ENCODE results near the gene KRT26.
"Not testable (repeated sequence)": the region's sequence is repeated elsewhere in the genome, so short reads cannot be mapped to it uniquely, and the experiment has no call there.

The KRT26 gene

GRCh38 chr17:40795019-40795667, 23.1 kb upstream of the KRT26 start:
- no peak overlapping the region for H3K4me3 ChIP-seq (ENCODE audit: low read depth, low read length)

- H3K4me3 ChIP-seq (ENCODE audit: low read depth, low read length), result no peak overlapping the region
Observed at GRCh38 chr17:40794466-40794865, 22.5 kb upstream of the KRT26 start.

GRCh38 chr17:40793832-40794231, 21.8 kb upstream of the KRT26 start:
- H3K4me3 ChIP-seq (ENCODE audit: low read depth, low read length), result no peak overlapping the region

GRCh38 chr17:40791787-40792436, 19.9 kb upstream of the KRT26 start:
- no peak overlapping the region for H3K4me3 ChIP-seq (ENCODE audit: low read depth, low read length)

GRCh38 chr17:40791111-40791510, 19.1 kb upstream of the KRT26 start:
- no peak overlapping the region for H3K4me3 ChIP-seq (ENCODE audit: low read depth, low read length)

- H3K4me3 ChIP-seq (ENCODE audit: low read depth, low read length), result no peak within 1 kb of the TSS
Observed at GRCh38 chr17:40782450-40782849, 10.4 kb upstream of the KRT26 start, which contains the start of gene KRT27. TSS of gene KRT27 (minus strand) at chr17:40782550. CDS start at chr17:40782493, 57 bp downstream.

GRCh38 chr17:40779181-40779909, 7.3 kb upstream of the KRT26 start:
- H3K4me3 ChIP-seq (ENCODE audit: low read depth, low read length), result no peak overlapping the region

GRCh38 chr17:40778461-40778860, 6.5 kb upstream of the KRT26 start:
- no peak overlapping the region for H3K4me3 ChIP-seq (ENCODE audit: low read depth, low read length)

- H3K4me3 ChIP-seq (ENCODE audit: low read depth, low read length), result no peak overlapping the region
Observed at GRCh38 chr17:40777971-40778370, 6.0 kb upstream of the KRT26 start.

GRCh38 chr17:40777459-40777858, 5.5 kb upstream of the KRT26 start:
- H3K4me3 ChIP-seq (ENCODE audit: low read depth, low read length), result no peak overlapping the region

GRCh38 chr17:40775945-40776344, 3.9 kb upstream of the KRT26 start:
- no peak overlapping the region for H3K4me3 ChIP-seq (ENCODE audit: low read depth, low read length)

GRCh38 chr17:40765657-40766056, 6.3 kb downstream of the KRT26 start:
- no peak overlapping the region for H3K4me3 ChIP-seq (ENCODE audit: low read depth, low read length)

- no peak overlapping the region for H3K4me3 ChIP-seq (ENCODE audit: low read depth, low read length)
Observed at GRCh38 chr17:40763752-40764151, 8.2 kb downstream of the KRT26 start.

- H3K4me3 ChIP-seq (ENCODE audit: low read depth, low read length), result no peak overlapping the region
Observed at GRCh38 chr17:40760105-40761016, 11.6 kb downstream of the KRT26 start.

- no peak within 1 kb of the TSS for H3K4me3 ChIP-seq (ENCODE audit: low read depth, low read length)
Observed at GRCh38 chr17:40755231-40755630, 16.8 kb downstream of the KRT26 start, which contains the start of gene KRT25. TSS of gene KRT25 (minus strand) at chr17:40755331. CDS start at chr17:40755271, 60 bp downstream.

GRCh38 chr17:40753804-40754203, 18.2 kb downstream of the KRT26 start:
- no peak overlapping the region for H3K4me3 ChIP-seq (ENCODE audit: low read depth, low read length)

- no peak overlapping the region for H3K4me3 ChIP-seq (ENCODE audit: low read depth, low read length)
Observed at GRCh38 chr17:40751065-40751464, 20.9 kb downstream of the KRT26 start.

GRCh38 chr17:40750391-40750790, 21.6 kb downstream of the KRT26 start:
- no peak overlapping the region for H3K4me3 ChIP-seq (ENCODE audit: low read depth, low read length)

GRCh38 chr17:40748666-40749065, 23.3 kb downstream of the KRT26 start:
- not testable (repeated sequence) for H3K4me3 ChIP-seq (ENCODE audit: low read depth, low read length)

GRCh38 chr17:40738553-40738952, 33.4 kb downstream of the KRT26 start:
- no peak overlapping the region for H3K4me3 ChIP-seq (ENCODE audit: low read depth, low read length)

- no peak overlapping the region for H3K4me3 ChIP-seq (ENCODE audit: low read depth, low read length)
Observed at GRCh38 chr17:40735016-40735415, 37.0 kb downstream of the KRT26 start.
